Astrocyte of the spinal cord (primary cell): Measurements from ENCODE around the gene UBLCP1.
A peak's percentile ranks its signal among the peaks of the same experiment; 100 is the strongest.

Source experiments
- DNase-seq: peaks from one replicate; pipeline ENCODE4 v3.0.0; 2011; ENCODE audit warnings: low read depth, low spot score
- H3K4me3 ChIP-seq: 2 replicates; pipeline ENCODE4 v1.5.1; 2011; ENCODE audit warnings: low read depth, mild to moderate bottlenecking, low read length, moderate library complexity
- CTCF ChIP-seq: IDR thresholded peaks from 2 replicates; pipeline ENCODE4 v1.5.1; 2012; ENCODE audit warnings: low read depth, mild to moderate bottlenecking, low read length, inconsistent platforms
- in situ Hi-C: cut with HindIII; loops from 2 replicates; pipeline ENCODE4 v1.10.0; 2017; ENCODE audit warnings: low sequenced_read_pairs

The UBLCP1 gene

DNA sequence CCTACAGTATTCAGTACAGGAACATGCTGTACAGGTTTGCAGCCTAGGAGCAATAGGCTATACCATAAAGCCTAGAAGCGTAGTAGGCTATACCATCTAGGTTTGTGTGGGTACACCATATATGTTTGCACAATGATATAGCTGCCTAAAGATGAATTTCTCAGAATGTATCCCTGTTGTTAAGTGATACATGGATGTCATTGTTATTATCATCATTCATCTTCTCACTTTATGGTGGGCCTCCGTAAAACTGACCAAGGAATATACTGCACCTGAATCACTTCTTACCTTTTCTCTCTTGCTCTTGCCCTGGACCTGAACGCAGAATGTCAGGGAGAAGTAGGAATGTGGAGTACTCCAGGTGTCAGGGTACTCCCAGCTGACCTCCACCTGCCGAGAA lies 55.4 kb downstream of the UBLCP1 start:
- no peak overlapping the region for H3K4me3 ChIP-seq
- no peak for TF ChIP-seq CTCF
- in situ Hi-C loops, result no loop called here
- no peak for DNase-seq

DNA sequence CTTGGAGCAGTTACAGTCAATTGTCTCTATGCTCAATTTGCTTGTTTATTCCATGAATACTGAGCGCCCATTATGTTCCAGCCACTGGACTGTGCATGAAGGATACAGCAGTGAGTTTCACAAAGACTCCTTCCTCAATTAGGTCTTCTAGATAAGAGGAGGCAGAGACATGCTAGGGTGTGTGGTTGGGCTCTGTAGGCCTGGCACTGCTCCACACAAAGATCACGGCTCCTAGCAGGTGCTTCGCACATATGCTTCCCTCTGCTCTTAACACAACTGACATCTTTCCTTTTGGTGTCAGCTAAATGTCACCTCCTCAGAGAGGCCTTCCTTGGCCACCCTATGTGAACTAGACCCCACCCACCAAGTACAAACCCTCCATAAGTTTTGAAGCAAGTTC lies 56.3 kb downstream of the UBLCP1 start:
- no peak for TF ChIP-seq CTCF
- in situ Hi-C loops, result no loop called here

GRCh38 chr5:159319832-159320231 lies 56.7 kb downstream of the UBLCP1 start:
- TF ChIP-seq CTCF, result no peak
- DNase-seq, result no peak
- H3K4me3 ChIP-seq, result no peak overlapping the region
- in situ Hi-C loops, result no loop called here

More for the DNA sequence above, 56.3 kb downstream of the UBLCP1 start:
- no peak for DNase-seq
- H3K4me3 ChIP-seq, result no peak overlapping the region

DNA sequence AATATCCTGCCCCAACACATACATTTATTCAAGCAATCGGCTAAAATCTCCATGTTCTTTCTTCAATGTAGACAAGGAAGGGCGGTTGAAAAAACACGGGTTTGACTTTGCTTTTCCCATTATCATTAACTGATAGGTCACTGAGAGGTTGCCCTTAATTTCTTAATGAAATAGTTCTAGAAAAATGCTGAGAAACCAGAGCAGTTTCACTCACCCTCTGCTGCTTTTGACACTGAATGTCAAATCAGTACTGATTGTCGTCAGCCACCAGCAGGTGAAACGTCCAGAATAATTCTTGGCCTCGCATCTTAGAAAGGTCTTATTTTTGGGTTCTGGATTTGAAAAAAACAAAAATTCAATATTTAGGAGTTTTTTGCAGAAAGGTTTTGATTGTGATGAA lies 59.1 kb downstream of the UBLCP1 start:
- DNase-seq, result no peak
- in situ Hi-C loops, result no loop called here
- no peak for TF ChIP-seq CTCF
- H3K4me3 ChIP-seq, result no peak overlapping the region

DNA sequence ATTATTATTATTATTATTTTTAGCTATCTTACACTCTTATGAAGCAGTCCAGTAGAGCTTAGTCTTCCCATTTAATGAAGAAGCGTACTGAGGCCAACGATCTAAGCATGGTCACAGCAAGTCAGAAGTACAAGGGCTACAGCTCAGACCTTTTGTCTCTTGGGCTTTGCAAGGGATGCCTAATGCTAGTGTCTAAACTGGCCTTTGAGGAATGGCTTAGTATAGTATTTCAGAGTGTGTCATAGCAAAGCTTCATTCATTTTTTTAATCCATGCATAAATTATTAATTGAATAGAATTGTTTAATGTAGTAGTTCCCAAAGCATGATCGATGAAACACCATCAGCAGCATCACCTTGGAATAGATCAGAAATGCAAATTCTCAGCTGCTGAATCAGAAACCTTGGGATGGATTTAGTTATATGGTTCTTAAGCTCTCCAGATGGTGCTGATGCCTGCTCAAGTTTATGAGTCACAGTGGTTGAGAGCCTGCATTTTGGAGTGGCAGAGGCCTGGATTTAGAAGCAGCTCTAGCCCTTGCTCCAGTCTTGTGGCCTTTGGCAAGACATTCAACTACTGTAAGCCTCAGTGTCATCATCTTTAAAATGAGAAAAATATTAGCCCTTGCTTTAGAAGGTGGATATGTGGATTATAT lies 61.1 kb downstream of the UBLCP1 start:
- in situ Hi-C loops, result no loop called here
- TF ChIP-seq CTCF, result no peak
- peak; percentile 75 for DNase-seq
- no peak overlapping the region for H3K4me3 ChIP-seq

GRCh38 chr5:159324986-159325385 lies 61.9 kb downstream of the UBLCP1 start:
- in situ Hi-C loops, result no loop called here
- no peak overlapping the region for H3K4me3 ChIP-seq
- DNase-seq, result no peak
- no peak for TF ChIP-seq CTCF
